NCI-H748 treated with DMSO at 0.1 percent for 48 hours (cell line): Measurements from ENCODE around the gene KIAA1614.

Experiments
- DNase-seq: peaks from one replicate; lab custom pipeline; 2025; lab: John Stamatoyannopoulos, UW

Gene KIAA1614

DNA sequence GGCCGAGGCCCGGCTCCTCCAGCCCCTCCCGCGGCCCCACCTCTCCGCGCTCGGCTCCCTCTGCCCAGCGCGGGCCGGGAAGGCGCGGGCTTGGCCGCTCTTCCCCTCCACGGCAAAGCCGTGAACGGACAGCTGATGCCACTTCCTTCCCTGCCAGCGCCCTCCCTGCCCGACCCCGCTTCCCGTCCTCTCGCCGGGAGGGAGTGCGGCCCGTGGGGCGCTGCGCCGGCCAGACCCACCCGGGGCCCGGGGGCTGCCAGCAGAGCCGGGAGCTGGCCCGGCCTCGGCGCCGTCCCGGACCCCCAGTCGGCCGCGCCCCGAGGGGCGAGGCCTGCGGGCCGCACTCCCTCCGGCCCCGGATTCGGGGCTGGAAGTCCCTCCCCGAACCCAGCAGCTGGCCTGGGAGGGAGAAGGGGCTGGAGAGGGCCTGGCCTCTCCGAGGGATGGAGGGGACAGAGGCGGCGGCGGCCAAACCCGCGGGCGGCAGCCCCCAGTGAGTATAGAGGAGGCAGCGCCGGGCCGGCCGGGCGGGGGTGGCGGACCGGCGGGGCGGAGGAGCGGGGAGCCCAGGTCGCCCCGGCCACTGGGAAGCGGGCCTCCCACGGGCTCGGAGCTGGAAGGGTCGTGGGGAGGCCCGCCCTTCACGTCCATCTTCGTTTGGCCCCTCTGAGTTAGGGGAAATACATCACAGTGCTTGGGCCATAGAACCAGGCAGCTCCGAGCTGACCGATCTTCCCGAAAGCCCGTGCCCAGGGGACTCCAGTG, at the start of gene KIAA1614:
TSS of gene KIAA1614 (plus strand) at position 97 of the 765 bp plus-strand sequence. CDS start at position 444, 347 bp downstream.
- no peak for DNase-seq

DNA sequence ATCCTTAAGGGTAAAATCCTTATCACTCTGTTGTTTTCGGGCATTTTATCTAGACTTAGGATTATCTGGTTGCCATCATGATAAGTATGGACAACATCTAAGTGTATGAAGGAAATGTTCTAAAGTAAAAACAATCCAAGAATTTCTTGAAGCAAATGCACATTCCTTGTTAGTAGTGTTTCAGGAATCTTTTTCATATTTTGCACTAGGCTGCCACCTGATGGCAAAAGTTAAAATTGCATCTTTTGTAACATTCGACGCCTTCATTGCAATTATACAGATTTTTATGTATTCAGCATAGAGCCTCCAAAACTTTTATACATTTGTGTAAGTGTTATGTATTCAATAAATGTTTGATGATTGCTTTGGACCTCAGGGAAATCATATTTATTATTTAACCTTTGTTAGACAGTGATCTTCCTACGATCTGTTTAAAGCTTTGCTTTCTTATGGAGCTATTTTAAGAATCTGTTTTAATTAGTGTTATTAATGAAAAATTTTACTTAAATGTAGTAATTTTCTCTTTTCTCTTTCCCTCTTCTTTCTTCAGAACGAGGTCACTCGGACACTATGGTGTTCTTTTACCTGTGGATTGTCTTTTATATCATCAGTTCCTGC, 49.4 kb upstream of the KIAA1614 start:
- peak; percentile 2 for DNase-seq

- DNase-seq: peak; percentile 26
Measured at GRCh38 chr1:180881806-180882509, 30.7 kb upstream of the KIAA1614 start.

- no peak for DNase-seq
Measured at GRCh38 chr1:180884588-180885300, 28.0 kb upstream of the KIAA1614 start.

- no peak for DNase-seq
Measured at GRCh38 chr1:180886338-180886737, 26.4 kb upstream of the KIAA1614 start.

GRCh38 chr1:180887841-180888240, 24.9 kb upstream of the KIAA1614 start:
- no peak for DNase-seq

GRCh38 chr1:180888870-180889269, 23.8 kb upstream of the KIAA1614 start:
- no peak for DNase-seq

DNA sequence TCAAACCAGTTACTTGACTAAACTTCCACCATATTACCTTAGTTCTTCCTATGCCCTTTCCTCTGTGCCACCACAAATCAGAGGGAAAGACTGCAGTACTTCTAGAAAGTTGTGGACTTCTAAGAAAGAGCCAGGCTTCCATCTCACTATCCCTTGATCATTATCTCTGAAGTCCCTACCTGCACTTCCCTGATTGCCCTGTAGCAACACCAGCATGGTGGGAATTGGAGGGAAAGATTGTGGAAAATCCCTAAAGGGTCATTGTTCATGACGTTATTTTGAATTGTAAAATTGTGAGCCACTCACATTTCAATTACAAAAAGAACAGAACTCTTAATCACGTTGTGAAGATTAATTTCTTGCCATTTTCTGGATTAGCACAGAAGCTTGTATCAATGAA, 23.4 kb upstream of the KIAA1614 start:
- DNase-seq: no peak

- DNase-seq: no peak
Measured at GRCh38 chr1:180892272-180892671, 20.4 kb upstream of the KIAA1614 start.

- no peak for DNase-seq
Measured at GRCh38 chr1:180892675-180893074, 20.0 kb upstream of the KIAA1614 start.

GRCh38 chr1:180893614-180894013, 19.1 kb upstream of the KIAA1614 start:
- no peak for DNase-seq

DNA sequence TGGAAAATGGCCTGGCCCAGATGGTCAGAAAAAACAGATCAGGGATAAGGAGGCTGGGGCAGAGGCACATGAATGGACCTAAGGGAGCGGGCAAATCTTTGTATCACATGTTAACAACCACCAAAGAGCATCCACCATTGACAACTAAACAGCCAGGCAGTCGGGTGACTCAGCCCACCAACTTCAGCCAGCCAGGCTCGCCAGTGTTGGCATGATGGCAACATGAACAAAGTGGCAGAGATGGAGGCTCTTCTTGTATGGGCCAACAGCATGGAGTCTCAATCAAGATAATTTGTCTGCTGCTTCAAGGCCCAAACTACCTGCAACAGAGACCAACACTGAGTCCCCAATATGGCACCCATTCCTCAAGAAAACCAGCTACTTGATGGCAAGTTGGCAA, 16.5 kb upstream of the KIAA1614 start:
- no peak for DNase-seq

GRCh38 chr1:180898441-180899219, 14.1 kb upstream of the KIAA1614 start:
- no peak for DNase-seq

GRCh38 chr1:180899262-180899661, 13.4 kb upstream of the KIAA1614 start:
- no peak for DNase-seq

DNA sequence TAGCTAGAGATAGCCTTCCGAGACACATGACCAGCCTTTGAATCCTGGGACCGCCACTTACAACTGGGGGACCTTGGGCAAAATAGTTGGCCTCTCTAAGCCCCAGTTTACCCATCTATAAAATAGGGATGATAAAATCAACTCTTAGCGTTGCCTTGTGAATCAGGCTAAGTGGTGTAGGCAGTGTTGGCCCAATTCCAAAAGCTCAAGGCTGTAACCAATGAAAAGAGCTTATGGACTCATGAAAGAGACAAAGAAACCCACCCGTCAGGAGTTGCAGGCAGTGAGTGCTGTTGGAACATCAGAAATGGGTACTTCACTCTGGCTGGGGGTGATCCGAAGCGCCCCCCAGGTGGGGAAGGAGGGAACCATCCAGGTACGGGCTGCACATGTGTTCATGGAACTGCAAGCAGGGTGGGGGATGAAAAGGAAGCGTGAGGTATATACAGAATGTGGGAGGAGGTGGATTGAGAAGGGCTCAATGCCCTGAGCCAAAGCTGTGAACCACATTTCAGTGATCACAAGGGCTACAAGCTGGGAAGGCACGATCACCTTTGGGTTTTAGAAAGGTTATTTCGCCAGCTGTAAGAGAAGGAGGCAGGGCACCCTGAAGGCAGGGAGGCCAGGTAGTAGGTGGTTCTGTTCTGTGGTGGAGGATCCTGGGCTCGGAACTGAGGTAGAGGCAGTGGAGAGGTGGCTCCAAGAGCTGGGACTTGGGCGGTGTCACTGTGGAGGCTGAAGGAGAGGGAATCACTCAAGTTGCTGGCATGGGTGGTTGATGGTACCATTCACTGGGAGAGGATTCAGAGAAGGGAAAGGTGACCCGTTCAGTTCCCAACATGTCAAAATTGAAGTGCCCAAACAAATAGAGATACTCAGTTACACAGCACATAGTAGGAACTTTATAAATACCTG, 11.4 kb upstream of the KIAA1614 start:
- no peak for DNase-seq

DNA sequence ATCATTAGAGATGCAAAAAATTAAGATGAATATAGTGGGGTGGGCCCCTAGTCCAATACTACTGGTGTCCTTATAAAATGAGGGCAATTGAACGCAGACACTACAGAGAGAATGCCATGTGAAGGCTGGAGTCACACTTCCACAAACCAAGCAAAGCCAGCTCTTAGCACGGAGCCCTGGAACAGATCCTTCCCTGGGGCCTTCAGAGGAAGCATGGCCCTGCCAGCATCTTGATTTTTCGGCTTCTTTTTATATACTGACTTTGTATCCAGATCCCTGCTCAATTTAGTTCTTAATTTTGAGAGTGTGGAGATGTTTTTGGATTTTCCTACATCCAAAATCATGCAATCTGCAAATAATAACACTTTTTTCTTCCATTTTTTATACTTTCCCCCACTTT, 10.2 kb upstream of the KIAA1614 start:
- no peak for DNase-seq

GRCh38 chr1:180905927-180906326, 6.8 kb upstream of the KIAA1614 start:
- no peak for DNase-seq

- no peak for DNase-seq
Measured at GRCh38 chr1:180906511-180906910, 6.2 kb upstream of the KIAA1614 start.

GRCh38 chr1:180907313-180908055, 5.2 kb upstream of the KIAA1614 start:
- no peak for DNase-seq
